SJSA1 (cell line): Measurements from ENCODE around the gene KCNQ5. TPM values are rescaled to one million over a fixed set of nuclear protein-coding genes. Genes with fewer than 3 reads are reported as not detected.

Source experiments
- DNase-seq, 2 experiments: peaks; one replicate each; pipeline ENCODE4 v3.0.0-alpha.2; 2015 to 2020; ENCODE audit warnings: low spot score in 2 of 2, low read depth in 1 of 2
- H3K27ac ChIP-seq: fragments of 250-450 bp; sonication (Bioruptor Pico); 2 replicates; pipeline ENCODE4 v1.5.1; 2020; ENCODE audit warnings: mild to moderate bottlenecking, moderate library complexity
- H3K27me3 ChIP-seq: fragments of 250-450 bp; sonication (Bioruptor Pico); replicated peaks from 2 replicates; pipeline ENCODE4 v1.5.1; 2020; ENCODE audit warnings: mild to moderate bottlenecking, moderate library complexity
- H3K36me3 ChIP-seq: fragments of 250-450 bp; sonication (Bioruptor Pico); 2 replicates; pipeline ENCODE4 v1.5.1; 2020; ENCODE audit warnings: mild to moderate bottlenecking
- H3K4me1 ChIP-seq: fragments of 250-450 bp; sonication (Bioruptor Pico); replicated peaks from 2 replicates; pipeline ENCODE4 v1.6.1; 2021; ENCODE audit warnings: mild to moderate bottlenecking
- H3K4me3 ChIP-seq: fragments of 250-450 bp; sonication (Bioruptor Pico); 2 replicates; pipeline ENCODE4 v1.5.1; 2020; ENCODE audit warnings: mild to moderate bottlenecking
- H3K9me3 ChIP-seq: fragments of 250-450 bp; sonication (Bioruptor Pico); replicated peaks from 2 replicates; pipeline ENCODE4 v1.5.1; 2020; ENCODE audit warnings: mild to moderate bottlenecking
- total RNA-seq: library from RNA; depleted of rRNA; stranded (reverse); fragments of >200 nt; shearing (Covaris generic); gene quantifications from 2 replicates; pipeline ENCODE4 v1.2.3, GENCODE V29; 2014

Gene KCNQ5
- total RNA-seq, 1 experiment from 2014 or later: 0.97 TPM

DNA sequence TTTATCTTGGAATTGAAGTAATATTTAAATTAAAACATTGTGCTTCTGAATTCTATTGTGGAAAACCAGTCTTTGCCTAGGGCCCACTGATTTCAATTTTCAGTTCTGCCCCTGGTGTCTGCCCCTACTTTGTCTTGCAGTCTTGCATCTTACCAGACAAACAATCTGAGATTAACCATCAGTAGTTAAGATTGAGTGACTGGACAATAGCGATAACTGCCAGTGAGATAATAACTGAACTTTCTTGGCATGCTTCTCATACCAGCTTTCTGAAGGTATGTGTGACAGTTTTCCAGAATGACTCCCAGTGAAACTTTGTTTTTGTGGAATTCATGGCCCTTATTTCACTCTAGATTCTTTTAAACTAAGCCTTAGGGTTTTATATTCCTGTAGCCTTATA lies 53.5 kb downstream of the KCNQ5 start:
- Histone ChIP-seq H3K4me1 (no peaks in the 10 kb centered on the region), H3K27ac (no peak overlapping the region), H3K36me3 (no peaks in the 10 kb centered on the region), H3K27me3 (no peaks in the 10 kb centered on the region), H3K4me3 (no peak overlapping the region), H3K9me3 (no peaks in the 10 kb centered on the region)
- DNase-seq: no peak

DNA sequence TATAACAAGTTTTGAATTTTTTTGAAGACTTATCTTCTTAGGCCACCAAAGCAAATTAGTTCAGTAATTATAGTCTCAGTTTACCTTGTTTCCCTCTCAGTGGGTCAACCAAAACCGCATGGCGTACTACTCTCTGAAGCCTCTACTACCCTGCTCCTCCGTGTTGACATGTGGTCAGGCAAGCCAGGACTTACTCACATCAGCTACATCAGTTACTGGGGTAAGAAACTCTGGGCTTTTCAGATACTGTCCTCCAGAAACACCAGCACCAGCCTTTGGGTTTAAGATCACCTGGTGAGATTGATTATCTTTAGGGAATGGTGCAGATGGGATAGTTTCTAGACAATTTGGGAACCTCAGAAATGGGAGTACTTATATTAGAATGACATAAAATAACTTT lies 55.1 kb downstream of the KCNQ5 start:
- no peaks in the 10 kb centered on the region for H3K27me3 ChIP-seq
- no peak for DNase-seq
- no peak overlapping the region for H3K4me3 ChIP-seq
- no peaks in the 10 kb centered on the region for H3K9me3 ChIP-seq
- no peak overlapping the region for H3K27ac ChIP-seq
- no peaks in the 10 kb centered on the region for H3K36me3 ChIP-seq
- H3K4me1 ChIP-seq: no peaks in the 10 kb centered on the region

DNA sequence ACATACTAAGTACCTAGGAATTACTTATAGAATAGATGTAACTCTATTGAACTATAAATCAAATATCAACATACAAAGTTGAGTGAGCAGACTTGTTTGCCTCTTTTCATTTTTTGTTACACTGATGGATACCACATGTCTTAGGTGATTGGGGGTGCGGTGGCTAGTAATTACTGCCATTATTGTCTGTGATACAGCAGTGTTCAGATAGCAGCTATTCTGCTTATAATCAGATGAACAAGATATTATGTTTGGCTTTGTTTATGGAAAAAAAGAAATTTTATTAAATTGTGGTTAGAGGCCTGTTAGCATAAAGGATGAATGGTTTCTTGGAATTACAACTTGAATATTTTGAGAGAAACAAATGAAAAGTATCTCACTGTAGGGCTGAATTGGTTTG lies 55.9 kb downstream of the KCNQ5 start:
- DNase-seq: no peak
- Histone ChIP-seq H3K9me3 (no peaks in the 10 kb centered on the region), H3K4me3 (no peak overlapping the region), H3K27ac (no peak overlapping the region), H3K27me3 (no peaks in the 10 kb centered on the region), H3K36me3 (no peaks in the 10 kb centered on the region), H3K4me1 (no peaks in the 10 kb centered on the region)

DNA sequence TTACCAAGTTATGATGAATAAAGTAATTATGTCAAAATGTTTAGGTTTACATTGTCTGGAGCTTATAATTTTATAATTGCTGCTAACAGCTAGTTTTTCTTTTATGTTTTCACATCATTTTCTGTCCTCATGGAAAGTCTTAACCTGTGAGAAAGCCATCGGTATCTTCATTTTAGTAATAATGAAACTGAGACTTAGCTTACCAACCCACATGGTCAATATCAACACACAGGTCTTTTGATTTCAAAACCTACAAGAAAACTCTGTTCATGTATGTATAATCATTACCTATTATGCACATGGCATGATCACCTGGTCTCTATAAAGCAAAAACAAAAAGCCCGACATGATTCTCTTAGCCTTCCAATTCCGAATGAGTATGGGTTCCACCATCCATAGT lies 61.9 kb downstream of the KCNQ5 start:
- H3K27me3 ChIP-seq: no peaks in the 10 kb centered on the region
- H3K4me3 ChIP-seq: no peak overlapping the region
- H3K36me3 ChIP-seq: no peaks in the 10 kb centered on the region
- no peaks in the 10 kb centered on the region for H3K4me1 ChIP-seq
- no peak for DNase-seq
- H3K9me3 ChIP-seq: no peaks in the 10 kb centered on the region; the same call in 1 of the 2 replicates
- no peak overlapping the region for H3K27ac ChIP-seq

DNA sequence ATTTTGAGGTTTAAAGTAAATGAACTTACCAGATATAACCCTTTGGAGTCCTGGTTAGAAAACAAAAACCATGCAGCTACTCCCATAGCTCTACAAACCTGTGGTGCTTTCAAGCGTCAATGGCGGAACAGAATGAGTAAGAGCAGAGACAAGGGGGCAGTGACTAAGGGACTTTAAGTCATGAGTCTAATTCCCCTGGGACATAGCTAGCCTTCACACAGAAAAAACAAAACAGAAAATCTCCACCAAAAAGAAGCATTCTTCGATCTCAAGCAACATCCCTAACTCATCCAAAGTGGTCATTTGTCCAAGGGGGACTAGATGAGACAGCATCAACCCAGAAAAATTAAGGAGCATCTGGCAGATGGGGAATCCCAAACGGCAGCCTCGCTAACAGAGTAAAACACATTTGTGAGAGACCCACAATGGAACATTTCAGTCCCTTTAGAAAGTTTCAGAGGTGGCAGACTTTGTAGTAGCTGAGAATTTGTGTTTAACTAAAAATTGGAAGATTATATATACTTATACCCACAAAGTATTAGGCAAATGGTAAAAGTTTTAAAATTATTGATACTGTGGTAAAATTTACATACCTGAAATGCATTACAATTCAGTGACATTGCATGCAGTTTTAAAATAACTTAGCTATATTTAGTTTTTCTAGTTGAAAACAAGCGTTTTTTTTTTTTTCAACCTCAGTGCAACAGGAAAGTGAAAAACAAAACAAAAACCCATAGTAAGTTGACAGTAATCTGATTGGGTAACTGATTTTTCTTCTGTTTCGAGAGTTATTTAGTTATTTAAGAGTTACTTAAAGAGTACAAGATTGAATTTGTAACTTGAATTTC lies 67.5 kb downstream of the KCNQ5 start:
- Histone ChIP-seq H3K9me3 (no peaks in the 10 kb centered on the region; the same call in 1 of the 2 replicates), H3K4me1 (no peaks in the 10 kb centered on the region), H3K36me3 (no peaks in the 10 kb centered on the region), H3K27ac (no peak overlapping the region), H3K4me3 (no peak overlapping the region), H3K27me3 (no peaks in the 10 kb centered on the region)
- no peak for DNase-seq

DNA sequence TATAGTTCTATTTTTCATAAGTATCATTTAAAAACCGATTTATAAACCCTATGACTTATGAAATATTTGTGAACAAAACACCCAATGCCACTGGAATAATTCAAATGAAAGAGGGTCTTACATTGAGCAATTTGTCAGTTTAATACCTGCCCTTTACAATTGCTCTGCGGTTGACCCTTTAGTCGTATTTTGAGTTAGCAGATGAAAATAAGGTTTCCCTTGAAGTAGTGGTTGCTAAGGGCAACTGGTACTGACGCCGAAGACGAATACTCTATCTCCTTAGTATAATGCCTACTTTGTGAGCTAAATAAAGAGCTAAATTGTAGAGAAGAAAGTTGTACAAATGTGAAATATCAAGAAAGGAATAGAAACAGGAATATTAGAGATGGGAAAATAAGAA lies 69.4 kb downstream of the KCNQ5 start:
- Histone ChIP-seq H3K4me3 (no peak overlapping the region), H3K9me3 (no peaks in the 10 kb centered on the region; the same call in 1 of the 2 replicates), H3K36me3 (no peaks in the 10 kb centered on the region), H3K4me1 (no peaks in the 10 kb centered on the region), H3K27ac (no peak overlapping the region), H3K27me3 (no peaks in the 10 kb centered on the region)
- DNase-seq: no peak

DNA sequence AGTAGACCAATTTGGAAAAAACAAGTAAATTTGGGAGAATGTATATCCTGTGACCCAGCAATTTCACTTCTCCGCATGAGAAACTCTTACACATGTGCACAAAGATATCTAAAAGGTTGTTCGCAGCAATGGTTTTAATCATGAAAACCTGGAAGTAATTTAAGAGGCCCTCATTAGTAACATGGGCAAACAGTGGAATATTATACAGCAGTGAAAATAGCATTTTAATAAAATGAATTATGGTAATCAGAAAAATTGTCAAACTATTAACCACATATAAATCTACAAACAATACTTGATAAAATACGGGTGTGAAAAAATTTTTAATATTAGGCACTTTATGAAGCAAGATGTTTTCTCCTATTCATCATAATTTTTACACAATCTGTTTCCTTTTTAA lies 74.2 kb downstream of the KCNQ5 start:
- H3K4me1 ChIP-seq: no peaks in the 10 kb centered on the region
- H3K27ac ChIP-seq: no peak overlapping the region
- no peaks in the 10 kb centered on the region for H3K36me3 ChIP-seq
- no peaks in the 10 kb centered on the region for H3K9me3 ChIP-seq
- no peak overlapping the region for H3K4me3 ChIP-seq
- no peaks in the 10 kb centered on the region for H3K27me3 ChIP-seq
- DNase-seq: no peak

DNA sequence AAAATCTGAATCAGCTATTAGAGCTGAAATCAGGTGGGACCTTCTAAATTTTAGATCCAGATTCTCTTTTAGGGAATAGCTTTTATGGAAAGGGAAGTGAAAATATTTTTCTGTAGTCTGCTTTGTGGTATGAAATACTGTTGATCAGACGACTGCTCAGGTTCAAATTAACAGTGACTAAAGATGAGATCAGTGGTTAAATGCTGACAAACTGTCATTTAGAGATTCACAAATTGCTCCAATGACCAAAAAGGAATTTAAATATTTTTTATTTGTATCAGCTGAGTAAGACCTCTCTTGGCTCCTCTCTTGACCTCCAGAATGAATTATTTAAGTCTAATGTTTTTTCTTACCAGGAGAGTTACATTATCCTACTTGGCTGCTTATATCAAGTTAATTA lies 77.3 kb downstream of the KCNQ5 start:
- Histone ChIP-seq H3K4me1 (no peaks in the 10 kb centered on the region), H3K27ac (no peak overlapping the region), H3K27me3 (no peaks in the 10 kb centered on the region), H3K36me3 (no peaks in the 10 kb centered on the region), H3K9me3 (no peaks in the 10 kb centered on the region), H3K4me3 (no peak overlapping the region)
- no peak for DNase-seq

DNA sequence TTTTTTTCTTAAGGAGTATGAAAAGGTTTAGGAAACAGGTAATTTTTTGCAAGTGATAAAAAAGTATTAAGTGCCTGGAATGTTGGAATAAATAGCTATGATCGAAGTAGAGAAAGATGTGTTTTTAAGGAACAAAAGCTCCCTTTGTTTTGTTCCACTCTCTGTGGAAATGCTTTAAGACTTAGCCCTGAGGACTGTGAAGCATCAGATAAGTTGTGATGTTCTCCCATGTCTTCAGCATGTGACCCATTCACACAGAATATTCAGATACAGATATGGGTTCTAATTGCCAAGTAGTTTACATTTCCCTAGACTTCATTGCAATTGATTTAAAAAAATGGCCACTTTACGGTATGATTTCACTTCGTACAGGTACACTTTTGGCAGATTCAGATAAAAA lies 80.6 kb downstream of the KCNQ5 start:
- H3K4me1 ChIP-seq: no peaks in the 10 kb centered on the region
- H3K36me3 ChIP-seq: no peaks in the 10 kb centered on the region
- H3K4me3 ChIP-seq: no peak overlapping the region
- H3K27ac ChIP-seq: no peak overlapping the region
- no peaks in the 10 kb centered on the region for H3K9me3 ChIP-seq
- no peaks in the 10 kb centered on the region for H3K27me3 ChIP-seq
- DNase-seq: no peak

DNA sequence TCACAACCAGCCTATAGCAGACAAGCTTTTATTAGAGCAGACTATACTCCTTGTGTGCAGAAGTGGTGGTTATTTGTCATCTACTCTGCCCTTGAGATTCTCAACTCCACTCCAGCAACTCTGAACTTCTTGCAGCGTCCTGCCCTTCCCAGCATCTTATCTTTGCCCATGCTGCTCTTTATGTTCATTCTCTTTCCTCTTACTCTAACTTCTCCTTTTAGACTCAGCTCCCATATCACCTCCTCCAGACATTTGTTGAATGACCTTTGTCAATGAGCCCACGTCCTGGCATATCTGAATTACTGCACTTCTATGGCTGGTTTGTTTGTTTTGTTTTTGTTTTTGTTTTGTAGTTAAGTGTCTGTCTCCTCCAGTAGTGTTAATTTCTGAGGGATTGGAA lies 81.2 kb downstream of the KCNQ5 start:
- Histone ChIP-seq H3K36me3 (no peaks in the 10 kb centered on the region), H3K4me3 (no peak overlapping the region), H3K4me1 (no peaks in the 10 kb centered on the region), H3K27me3 (no peaks in the 10 kb centered on the region), H3K27ac (no peak overlapping the region), H3K9me3 (no peaks in the 10 kb centered on the region)
- DNase-seq: no peak

DNA sequence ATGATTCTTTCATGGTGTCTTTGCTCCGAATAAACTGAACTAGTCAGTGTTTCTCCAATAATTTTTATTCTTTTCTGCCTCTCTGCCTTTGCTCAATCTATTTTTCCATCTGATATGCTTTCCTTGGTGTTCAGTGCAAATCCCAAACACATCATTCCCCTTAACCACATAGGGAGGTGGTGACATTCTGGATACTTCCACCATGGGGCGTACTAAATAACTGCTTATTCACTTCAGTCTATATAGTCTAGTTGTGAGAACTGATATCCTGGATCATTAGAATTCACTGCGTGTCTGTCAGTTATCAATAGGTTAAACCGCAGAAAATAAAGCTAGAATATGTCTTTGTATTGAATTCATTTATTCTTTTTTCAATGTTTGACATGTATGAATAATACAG lies 83.1 kb downstream of the KCNQ5 start:
- Histone ChIP-seq H3K9me3 (no peaks in the 10 kb centered on the region), H3K27me3 (no peaks in the 10 kb centered on the region), H3K36me3 (no peaks in the 10 kb centered on the region), H3K4me1 (no peaks in the 10 kb centered on the region), H3K4me3 (no peak overlapping the region), H3K27ac (no peak overlapping the region)
- no peak for DNase-seq

DNA sequence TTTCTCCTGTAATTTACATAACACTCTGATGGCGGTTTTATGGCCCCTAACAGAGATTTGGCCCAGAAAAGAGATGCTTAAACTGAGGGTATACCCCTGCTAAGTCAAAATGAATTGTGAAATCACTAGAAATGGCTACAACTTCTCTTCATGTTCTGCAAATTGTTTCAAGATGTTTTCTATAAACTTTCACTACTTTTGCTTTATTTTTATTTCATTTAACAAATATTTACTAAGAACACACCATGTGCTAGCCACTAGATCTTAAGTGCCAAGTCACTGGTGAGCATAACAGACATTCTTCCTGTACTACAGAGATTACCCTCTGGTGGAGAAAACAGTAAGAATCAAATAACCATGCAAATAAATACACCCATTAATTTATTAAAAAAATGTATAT lies 87.6 kb downstream of the KCNQ5 start:
- Histone ChIP-seq H3K36me3 (no peaks in the 10 kb centered on the region), H3K27ac (no peak overlapping the region), H3K27me3 (no peaks in the 10 kb centered on the region), H3K4me1 (no peaks in the 10 kb centered on the region), H3K9me3 (no peaks in the 10 kb centered on the region), H3K4me3 (no peak overlapping the region)
- no peak for DNase-seq

DNA sequence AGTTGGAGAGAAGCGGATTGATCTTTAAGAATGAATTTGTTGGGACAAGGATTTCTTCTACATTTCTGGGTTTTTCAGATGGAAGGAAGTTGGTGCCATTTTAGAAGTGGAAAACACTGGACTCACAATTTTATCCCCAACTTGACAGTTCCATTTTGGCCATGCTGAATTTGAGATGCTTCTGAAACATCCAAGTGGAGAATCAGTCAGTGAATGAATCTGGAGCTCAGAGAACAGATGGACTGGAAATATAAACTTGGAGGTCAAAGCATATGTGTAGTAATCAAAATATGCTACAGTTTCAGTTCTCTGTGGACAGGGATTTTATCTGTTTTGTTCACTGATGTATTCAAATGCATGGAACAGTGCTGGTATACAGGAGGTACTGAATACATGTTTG lies 89.9 kb downstream of the KCNQ5 start:
- no peaks in the 10 kb centered on the region for H3K27me3 ChIP-seq
- no peak for DNase-seq
- H3K36me3 ChIP-seq: no peaks in the 10 kb centered on the region
- H3K9me3 ChIP-seq: no peaks in the 10 kb centered on the region
- no peak overlapping the region for H3K27ac ChIP-seq
- no peak overlapping the region for H3K4me3 ChIP-seq
- H3K4me1 ChIP-seq: no peaks in the 10 kb centered on the region

DNA sequence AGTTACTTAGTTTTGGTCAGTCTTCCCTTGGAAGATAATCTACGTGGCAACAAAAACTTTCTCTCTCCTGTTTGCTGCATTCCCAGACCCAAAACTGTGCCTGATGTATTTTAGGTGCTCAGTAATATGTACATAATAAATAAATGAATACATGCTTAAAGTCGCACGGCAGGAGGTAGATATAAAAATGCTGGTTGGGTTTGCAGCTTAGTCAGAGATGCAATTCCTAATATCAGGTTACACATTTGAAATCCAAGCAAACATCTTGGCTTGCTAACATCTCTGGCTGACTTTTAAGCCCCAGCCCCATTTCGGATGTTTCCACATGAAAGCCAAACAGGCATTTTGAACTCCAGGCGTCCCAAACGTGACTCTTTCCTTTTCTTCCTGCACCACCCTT lies 91.0 kb downstream of the KCNQ5 start:
- DNase-seq: no peak
- no peaks in the 10 kb centered on the region for H3K27me3 ChIP-seq

DNA sequence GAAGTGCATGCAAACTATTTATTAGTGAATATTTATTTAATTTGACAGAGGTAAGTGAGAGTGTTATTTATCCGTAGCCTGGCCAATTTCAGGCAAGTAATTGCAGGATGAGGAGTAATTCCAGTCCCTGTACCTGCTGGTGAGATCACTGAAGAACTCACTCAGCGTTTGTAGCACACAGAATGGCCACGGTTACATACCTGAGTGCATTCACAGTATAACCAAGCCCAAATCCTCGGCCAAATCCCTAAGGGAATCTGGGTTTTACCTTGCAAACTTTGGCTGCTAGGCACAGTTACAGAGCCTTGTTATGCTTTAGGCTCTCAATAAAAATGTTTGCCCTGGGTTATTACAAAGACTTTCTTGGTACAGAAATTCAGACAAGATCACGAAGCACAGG lies 93.3 kb downstream of the KCNQ5 start:
- Histone ChIP-seq H3K9me3 (no peaks in the 10 kb centered on the region), H3K27me3 (no peaks in the 10 kb centered on the region), H3K4me3 (no peak overlapping the region), H3K4me1 (no peaks in the 10 kb centered on the region), H3K36me3 (no peaks in the 10 kb centered on the region), H3K27ac (no peak overlapping the region)
- no peak for DNase-seq

More for the DNA sequence above, 91.0 kb downstream of the KCNQ5 start:
- Histone ChIP-seq H3K4me3 (no peak overlapping the region), H3K9me3 (no peaks in the 10 kb centered on the region), H3K36me3 (no peaks in the 10 kb centered on the region), H3K27ac (no peak overlapping the region), H3K4me1 (no peaks in the 10 kb centered on the region)
